Hematopoietic multipotent progenitor cell treated with erythropoietin and hydrocortisone succinate and interleukin-3 and kit ligand, for 17 days (in vitro differentiated cells): ENCODE data around the gene EFEMP2.
"Not testable (repeated sequence)": the region's sequence is repeated elsewhere in the genome, so short reads cannot be mapped to it uniquely, and the experiment has no call there.

ENCODE experiments used
- DNase-seq: peaks from one replicate; pipeline ENCODE4 v3.0.0-alpha.2; 2015; ENCODE audit warnings: low spot score

EFEMP2 gene

DNA sequence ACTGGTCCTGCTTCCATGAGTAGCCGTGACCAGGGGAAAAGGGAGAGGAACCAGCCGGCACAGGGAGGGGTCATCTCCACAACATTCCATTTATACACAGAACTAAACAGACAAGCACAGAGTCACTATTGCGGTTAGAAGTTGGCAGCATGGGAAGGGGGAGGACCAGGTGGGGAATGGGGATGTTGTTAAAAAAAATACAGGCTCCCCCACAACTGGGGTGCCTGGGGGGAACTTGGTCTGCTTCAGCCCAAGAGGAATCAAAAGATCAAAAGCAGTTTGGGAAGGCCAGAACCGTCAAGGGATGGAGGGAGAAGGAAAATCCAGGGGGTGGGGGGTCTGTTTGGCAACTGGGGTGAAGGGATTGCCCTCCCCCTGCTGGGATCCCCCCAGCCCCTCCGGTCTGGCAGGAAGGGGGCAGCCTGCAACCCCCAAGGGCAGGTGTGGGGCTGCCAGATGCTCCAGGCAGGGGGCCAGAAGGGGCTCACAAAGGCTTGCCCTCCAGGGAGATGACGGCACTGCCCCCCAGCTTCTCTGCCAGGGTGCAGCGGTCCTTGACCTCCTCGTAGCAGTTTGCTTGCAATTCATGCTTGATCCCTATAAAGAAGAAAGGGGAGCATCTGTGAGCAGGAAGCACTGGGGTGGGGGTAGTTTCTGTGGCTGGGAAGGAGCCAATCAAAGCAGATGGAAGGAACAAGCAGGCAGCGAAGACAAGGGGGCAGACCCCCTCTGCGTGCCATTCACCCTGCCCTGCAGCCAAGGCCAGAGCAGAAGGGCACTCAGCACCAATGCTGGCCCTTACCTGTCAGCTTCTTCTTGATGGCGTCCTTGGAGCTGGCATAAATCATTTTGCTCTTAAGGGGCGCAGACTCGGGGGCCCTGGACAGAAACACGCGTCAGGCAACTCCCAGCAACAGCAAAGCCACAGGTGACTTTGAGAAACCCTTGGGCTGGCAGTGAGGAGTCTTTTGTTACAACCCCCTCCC is 17.5 kb downstream of the EFEMP2 start:
- no peak for DNase-seq

DNA sequence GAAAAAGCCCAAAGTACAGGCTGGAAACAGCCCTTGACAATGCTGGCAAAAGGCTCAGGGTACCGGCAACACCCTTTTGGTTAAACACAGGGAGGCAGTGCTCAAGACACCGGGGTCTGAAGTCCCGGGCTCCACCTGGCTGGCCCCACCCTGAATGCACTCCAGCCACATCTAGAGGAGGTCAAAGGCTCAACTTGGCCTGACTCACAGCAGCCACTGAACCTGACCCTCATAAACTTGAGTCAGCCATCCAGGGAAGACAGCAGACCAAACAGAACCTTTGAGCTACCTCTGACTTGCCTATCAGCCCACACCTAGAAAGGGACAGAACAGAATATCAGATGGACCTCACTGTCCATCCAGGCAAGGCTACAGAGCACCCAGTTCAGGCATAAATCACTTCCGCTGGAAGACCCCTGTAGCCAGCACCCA is 18.4 kb downstream of the EFEMP2 start:
- DNase-seq: no peak

DNA sequence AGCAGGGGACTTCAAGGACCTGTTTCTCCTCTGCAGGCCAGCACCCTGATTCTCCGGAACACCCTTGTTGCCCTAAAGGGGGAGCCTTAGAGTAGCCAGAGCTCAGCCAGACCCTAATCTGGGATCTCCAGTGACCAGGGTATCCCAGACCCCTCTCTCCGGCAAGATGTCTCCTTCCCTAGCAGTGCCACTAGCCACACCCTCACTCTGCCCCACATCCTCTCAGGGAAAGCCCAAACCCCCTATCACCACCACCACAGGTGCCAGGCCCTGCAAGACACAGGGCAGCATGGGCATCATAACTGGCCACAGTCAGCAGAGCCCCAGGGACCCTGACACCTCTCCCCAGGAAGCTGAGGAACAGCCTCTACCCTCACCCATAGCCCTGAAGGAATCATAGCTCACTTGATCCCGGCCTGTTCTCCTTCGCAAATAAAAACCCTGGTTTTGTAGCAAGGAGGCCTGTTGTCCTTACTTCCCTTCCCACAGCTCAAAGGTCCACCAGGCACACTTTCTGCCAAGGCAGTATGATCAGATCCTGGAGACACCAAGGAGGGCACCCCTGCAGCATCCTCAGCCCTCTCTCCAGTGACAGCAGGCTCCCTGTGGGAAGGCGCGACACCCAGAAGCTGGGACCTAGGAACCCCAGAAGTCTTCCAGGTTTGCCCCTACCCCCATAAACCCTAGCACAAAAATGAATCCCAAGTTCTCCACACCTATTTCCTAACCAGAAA is 19.2 kb downstream of the EFEMP2 start:
- DNase-seq: no peak

DNA sequence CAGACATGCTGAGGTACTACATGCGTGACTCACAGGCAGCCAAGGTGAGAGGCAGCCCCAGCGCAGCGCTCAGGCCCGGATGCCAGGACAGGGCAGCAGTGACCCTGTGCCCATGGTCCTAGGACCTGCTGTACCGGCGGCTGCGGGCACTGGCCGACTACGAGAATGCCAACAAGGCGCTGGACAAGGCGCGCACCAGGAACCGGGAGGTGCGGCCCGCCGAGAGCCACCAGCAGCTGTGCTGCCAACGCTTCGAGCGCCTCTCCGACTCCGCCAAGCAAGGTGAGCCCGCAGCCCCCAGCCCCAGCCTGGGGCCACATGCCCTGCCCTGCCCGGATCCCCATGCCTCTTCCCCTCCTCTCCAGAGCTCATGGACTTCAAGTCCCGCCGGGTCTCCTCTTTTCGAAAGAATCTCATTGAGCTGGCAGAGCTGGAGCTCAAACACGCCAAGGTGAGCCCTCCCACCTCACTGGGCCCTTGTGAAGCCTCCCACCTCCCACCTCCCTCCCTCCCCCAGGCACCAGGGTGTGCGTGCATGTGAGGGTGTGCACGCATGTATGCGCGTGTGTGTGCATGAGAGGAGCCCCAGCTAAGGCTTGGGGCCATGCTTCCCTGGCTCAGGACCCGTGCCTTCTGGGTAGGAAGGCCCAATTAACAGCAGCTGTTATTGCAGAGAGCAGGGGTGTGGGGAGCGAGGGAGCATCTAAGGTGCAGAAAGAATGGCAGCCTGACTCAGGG is 19.9 kb downstream of the EFEMP2 start:
- no peak for DNase-seq

DNA sequence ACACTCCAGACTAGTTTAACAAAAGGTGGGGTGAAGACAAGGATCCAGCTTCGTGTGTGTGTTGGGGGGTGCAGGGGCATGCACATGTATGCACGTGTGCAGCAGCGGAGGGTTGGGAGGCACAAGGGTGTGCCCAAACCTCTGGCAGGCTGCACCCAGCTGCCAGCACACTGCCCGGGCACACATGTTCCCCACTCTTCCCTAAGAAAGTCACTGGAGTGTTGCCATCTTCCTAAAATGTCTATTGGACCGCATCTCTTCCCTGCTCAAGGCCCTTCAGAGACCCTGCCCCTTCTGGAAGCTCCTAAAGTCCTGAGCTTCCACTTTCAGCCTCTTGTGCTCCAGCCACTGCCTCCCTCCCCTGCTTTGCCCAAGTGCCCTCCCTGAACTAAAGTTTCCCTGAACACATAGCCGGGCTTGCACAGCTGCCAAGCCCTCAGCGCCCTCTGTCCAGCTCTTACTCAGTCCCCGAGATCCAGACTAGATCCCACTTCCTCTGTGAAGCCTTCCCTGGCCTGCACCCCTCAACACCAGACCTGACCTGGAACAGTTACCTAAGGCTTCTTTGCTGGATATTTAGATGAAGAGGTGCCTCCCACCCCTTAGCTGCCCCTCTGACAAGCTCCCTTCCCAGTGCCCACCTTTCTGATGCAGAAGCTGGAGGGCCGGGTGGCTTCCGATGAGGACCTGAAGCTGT is 20.6 kb downstream of the EFEMP2 start:
- DNase-seq: no peak

DNA sequence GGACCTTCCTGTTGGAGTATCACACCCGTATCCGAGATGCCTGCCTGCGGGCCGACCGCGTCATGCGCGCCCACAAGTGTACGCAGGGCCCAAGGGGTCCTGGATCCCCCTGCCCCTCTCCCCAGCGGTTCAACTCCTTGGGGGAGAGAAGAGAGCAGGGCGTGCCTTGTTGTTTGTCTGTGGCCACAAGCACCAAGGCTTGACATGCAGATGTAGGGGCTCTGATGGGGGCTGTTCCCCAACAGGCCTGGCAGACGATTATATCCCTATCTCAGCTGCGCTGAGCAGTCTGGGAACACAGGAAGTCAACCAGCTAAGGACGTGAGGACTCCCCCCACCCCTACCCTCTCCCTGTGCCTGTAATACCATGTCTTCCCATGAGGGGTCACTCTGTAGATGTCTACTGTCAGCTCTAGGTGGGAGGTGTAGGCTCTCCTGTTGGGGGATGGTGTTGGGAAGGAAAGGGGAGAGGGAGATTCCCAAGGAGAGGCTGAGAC is 21.5 kb downstream of the EFEMP2 start:
- no peak for DNase-seq

DNA sequence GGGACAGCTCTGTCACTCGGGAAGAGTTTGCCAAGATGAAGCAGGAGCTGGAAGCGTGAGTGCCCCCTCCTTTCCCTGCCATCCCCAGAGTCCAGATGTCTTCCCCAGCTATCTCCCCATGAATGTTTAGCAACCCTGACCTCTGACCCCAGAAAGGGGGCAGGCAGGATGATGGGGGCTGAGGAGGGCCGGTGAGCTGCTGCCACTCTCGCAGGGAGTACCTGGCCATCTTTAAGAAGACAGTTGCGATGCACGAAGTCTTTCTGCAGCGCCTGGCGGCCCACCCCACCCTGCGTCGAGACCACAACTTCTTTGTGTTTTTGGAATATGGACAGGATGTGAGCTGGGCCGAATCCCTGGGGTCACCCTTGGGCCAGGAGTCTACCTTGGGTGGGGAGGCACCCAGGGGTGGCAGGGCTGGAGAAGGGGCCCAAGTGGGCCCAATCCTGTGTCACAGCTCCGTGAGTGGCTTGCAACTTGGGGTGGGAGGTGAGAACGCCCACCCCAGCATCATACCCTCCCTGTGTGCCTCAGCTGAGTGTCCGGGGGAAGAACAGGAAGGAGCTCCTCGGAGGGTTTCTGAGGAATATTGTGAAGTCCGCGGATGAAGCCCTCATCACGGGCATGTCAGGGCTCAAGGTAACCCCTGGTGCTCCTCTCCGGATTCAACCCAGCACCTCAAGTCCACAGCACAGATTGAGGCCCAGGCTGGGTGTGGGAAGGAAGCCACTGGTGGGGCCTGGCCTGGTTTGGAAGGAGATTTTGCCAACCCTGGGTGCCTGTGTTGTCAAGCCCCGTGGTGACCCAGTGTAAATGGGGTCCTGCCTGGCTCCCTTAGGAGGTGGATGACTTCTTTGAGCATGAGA is 22.1 kb downstream of the EFEMP2 start:
- DNase-seq: no peak

DNA sequence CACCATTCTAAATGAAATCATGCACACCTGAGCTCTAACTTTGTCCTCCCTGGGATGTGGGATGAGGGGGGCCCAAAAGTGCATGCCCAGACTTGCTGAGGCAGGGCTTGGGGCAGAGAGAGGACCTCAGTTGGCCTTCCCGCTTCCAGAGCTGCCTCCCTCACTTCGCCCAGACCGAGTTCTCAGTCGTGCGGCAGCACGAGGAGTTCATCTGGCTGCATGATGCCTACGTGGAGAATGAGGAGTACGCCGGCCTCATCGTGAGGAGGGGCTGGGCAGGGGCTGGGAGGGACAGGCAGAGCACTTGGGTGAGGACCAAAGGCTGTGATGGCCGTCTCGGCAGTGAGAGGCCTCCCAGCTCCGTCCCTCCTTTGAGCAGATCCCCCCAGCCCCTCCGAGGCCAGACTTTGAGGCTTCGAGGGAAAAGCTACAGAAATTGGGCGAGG is 22.8 kb downstream of the EFEMP2 start:
- no peak for DNase-seq

DNA sequence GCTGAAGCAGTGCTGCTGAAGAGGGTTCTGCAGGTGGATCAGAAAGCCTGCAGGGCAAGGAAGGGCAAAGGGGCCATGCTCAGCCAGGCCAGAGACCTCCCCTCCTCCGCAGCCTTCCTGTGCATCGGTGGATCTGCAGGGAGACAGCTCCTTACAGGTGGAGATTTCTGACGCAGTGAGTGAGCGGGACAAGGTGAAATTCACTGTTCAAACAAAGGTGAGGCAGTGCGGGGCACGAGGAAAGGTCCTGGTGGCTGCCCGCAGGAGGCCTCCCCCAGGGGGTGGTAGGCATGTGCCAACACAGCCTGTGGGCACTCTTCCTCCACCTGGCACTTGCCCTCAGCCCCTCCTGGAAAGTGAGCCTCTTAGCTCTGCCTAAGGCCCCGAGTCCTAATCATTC is 23.2 kb downstream of the EFEMP2 start:
- DNase-seq: no peak

DNA sequence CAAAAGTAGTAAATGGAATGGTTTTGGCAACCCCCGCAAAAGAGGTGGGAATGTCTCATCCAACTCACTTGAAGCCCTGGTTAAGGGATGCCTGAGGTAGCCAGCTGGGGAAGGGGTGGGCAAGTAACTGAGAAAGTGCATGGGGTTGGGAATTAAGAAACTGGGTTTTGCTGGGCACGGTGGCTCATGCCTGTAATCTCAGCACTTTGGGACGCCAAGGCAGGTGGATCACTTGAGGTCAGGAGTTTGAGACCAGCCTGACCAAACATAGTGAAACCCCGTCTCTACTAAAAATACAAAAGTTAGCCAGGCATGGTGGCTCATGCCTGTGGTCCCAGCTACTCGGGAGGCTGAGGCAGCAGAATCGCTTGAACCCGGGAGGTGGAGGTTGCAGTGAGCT is 23.9 kb downstream of the EFEMP2 start:
- not testable (repeated sequence) for DNase-seq

DNA sequence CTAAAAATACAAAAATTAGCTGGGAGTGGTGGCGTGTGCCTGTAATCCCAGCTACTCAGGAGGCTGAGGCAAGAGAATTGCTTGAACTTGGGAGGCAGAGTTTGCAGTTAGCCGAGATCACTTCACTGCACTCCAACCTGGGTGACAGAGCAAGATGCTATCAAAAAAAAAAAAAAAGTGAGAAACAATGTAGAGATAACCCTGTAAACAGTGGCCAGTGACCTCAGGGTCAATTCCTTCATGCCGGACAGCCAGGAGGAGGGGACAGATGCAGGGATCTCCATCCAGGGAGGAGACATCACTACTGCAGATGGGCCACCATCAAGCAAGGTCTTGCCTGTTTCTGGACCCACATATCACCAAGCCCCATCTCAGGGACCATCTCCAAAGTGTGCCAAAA is 24.9 kb downstream of the EFEMP2 start:
- DNase-seq: no peak

DNA sequence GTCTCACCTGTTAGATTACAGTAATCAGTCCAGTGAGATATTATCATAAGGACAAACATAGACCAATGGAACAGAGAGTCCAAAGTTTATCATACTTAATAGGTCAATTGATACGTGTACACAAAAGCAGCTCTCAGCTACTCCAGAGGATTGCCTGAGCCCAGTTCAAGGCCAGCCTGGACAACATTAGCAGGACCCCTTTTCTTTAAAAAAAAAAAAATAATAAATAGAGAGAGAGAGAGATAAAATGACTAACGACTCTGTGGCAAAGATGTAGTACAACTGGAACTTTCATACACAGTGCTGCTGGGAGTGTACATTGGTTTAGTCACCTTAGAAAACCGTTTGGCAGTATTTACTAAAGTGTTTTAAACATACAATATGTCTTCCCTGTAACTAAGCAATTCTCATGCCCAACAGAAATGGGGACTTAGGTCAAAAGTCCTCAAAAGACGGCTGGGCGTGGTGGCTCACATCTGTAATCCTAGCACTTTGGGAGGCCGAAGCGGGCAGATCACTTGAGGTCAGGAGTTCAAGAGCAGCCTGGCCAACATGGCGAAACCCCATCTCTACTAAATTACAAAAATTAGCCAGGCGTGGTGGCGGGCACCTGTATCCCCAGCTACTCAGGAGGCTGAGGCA is 28.2 kb downstream of the EFEMP2 start:
- DNase-seq: no peak

DNA sequence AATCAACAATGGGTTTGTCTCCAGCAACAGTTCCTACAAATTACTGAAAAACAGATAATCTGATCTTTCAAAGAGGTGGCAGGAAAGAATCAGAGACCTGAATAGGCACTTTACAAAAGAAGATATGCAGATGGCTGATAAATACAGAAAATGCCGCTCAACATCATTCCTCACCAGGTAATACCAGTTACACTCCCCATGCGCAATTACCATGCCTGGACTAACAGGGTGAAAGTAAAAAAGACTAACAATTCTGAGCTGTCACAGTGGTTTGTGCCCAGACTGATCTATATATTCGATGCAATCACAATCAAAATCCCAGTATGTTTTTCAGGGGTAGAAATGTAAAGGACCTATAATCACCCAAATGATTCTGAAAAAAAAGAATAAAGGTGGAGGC is 28.8 kb downstream of the EFEMP2 start:
- DNase-seq: no peak

DNA sequence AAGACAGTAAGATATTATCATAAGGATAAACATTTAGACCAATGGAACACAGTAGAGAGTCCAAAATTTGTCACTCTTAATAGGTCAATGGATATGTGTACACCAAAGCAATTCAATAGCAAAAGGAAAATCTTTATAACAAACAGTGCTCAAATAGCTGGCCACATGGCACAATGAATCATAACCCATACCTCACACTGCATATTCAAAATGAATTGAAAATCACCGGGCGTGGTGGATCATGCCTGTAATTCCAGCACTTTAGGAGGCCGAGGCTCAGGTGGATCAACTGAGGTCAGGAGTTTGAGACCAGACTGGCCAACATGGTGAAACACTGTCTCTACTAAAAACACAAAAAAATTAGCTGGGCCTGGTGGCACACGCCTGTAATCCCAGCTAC is 30.5 kb downstream of the EFEMP2 start:
- DNase-seq: no peak

DNA sequence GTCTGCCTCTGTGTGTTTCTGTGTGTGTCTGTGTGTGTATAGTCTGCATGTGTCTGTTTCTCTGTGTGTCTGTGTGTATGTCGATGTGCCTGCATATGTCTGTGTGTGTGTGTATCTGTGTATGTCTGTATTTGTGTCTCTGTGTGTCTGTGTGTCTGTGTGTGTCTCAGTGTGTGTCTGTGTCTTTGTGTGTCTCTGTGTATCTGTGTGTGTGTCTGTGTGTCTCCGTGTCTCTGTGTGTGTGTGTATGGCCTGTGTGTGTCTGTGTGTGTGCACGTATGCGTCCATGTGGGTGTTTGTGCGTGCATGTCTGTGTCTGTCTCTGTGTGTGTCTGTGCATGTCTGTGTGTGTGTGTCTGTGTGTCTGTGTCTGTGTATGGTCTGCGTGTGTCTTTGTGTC is 38.4 kb downstream of the EFEMP2 start:
- DNase-seq: no peak

DNA sequence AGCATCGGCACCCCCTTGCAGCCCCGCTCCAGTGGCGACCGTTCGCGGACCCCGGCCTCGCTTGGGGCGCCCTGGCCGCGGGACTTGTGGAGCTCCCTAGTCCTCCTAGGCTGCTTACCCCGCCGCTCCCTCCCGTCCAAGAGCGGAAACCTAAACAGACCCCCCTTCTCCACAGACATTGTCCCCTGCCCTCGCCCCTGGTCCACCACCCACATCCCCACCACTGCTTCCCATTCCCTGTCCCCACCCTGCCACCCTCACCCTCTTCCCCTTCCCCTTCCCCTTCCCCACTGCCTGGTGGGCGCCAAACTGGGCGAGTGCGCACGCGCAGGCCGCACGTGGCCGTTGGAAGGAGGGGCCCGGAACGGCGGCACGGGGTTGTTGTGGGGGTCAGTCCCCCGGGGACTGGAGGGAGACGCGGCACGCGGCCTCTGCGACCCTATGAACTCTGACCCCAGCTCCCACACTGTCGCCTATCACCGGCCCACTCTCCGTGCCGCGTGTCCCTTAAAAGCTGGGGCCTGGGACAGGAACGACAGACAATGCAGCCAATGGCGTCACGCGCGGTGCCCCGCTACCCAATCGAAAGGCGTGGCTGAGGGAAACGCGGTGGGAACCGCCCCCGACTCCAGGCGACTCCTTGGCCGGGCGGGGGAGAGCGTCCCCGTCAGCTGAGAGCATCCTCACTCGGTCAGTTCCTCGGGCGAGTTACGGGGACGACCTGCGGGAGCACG is 39.1 kb downstream of the EFEMP2 start, which contains the start of gene SNX32:
TSS of gene SNX32 (plus strand) at position 667 of the 734 bp plus-strand sequence. CDS start 103 bp downstream, outside the sequence.
- DNase-seq: peak; percentile 87

DNA sequence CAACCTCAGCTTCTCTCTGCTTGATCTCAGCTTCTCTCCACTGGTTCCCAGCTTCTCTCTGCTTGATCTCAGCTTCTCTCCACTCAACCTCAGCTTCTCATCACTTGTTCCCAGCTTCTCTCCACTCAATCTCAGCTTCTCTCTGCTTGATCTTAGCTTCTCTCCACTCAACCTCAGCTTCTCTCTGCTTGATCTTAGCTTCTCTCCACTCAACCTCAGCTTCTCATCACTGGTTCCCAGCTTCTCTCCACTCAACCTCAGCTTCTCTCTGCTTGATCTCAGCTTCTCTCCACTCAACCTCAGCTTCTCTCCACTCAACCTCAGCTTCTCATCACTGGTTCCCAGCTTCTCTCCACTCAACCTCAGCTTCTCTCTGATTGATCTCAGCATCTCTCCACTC is 40.4 kb downstream of the EFEMP2 start:
- DNase-seq: not testable (repeated sequence)

DNA sequence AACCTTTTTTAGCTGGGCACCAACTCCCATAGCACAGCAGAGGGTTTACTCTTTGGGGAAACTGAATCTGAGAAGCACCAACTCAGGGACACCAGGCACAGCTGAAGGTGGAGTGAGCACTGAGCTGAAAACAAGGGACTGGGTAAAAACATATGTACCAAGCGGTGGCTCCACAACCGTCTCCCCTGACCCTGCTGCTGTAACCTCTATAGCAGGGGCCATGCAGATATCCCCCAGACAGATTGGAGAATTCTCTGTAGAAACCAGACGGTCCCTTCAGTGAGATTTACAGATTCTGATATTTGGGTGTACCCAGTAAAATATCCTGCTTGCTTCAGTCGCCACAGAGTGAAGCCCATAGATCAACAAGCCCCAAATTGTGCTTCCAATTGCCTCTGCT is 43.1 kb downstream of the EFEMP2 start:
- no peak for DNase-seq
